HG03066 (cell line): ENCODE data around the gene FGFR2.

Experiments used
- ATAC-seq: cut with Tn5 transposase; IDR thresholded peaks from one replicate; pipeline ENCODE4 v1.9.1; 2021; ENCODE audit warnings: low read depth; ENCODE audit not compliant: unreplicated experiment

Gene FGFR2

GRCh38 chr10:121501796-121502195 lies 96.4 kb downstream of the FGFR2 start:
- no peak for ATAC-seq

DNA sequence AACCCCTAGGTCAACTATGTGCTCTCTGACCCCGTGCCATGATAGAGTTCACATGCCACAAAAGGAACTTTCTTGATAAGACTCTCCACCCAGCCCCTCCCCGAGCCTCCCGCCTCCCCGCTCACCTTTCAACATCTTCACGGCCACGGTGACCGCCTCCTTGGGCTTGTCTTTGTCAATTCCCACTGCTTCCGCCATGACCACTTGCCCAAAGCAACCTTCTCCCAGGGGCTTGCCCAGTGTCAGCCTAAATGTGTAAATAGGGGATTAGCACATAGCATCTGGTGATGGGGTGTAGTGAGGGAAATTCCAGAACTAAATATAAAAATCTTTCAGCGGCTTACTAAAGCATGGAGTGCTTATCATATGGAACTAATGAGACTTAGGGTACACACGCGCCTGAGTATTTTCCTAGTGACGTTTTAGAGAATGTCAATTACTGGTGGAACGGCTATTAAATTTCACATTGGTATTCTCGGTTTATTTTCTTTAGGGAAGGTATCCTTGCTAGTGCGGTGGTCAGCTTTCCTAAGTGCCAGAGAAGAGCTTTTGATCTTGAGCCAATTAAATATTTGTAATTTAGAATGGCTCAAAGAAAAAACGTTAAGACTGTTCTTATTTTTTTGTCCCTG lies 97.4 kb downstream of the FGFR2 start:
- no peak for ATAC-seq

- ATAC-seq: no peak
Measured at GRCh38 chr10:121497513-121498470, 100.5 kb downstream of the FGFR2 start.

- no peak for ATAC-seq
Measured at GRCh38 chr10:121495719-121496118, 102.5 kb downstream of the FGFR2 start.

DNA sequence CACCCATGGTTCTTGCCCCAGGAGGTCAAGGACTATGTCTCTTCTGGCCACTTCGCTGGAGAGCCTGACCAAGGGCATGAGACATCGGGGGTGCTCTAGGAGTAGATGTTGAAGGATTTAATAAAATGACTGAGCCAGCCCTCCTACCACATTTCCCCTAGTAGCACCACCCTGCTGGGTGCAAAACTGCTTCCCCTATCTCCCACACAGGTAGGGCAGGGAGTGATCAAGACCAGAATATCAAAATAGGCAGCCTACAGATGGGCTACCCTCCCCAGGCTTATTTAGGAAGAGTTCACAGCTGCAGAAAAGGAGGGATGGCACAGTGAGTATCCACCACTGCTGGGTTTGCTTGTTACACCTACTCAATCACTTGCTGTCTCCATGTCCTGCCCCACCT lies 103.9 kb downstream of the FGFR2 start:
- ATAC-seq: no peak

- ATAC-seq: no peak
Measured at GRCh38 chr10:121493521-121493920, 104.7 kb downstream of the FGFR2 start.

DNA sequence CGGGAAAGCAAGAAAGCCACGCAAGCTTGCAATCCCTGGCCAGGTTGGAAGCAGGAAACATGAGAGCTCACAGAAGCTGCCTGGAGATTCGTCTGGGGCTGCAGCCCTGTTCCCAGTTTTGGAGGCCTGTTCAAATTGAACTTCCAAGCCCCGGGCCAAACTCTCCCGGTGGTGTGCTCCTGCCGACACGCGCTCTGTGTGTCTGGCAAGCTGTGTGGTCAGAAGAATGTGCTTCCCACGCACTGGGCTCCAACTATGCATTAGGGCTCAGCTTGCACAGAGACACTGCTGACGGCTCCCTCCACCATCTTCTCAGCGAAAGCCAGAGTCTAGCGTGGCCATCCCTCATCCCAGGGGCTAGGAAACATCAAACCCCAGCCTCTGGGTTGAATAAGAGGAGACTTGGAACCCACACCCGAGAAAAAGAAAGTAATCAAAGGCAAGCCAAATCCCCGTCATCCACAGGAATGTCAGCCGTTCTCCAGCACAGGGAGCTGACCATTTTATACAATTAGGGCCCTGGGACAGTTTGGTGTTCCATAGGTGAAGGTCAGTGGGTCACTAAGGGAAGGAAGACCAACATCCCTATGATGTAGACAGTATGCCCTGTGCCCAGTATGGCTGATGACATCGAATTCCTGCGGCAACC lies 107.2 kb downstream of the FGFR2 start:
- ATAC-seq: no peak

- no peak for ATAC-seq
Measured at GRCh38 chr10:121485436-121486139, 112.7 kb downstream of the FGFR2 start.

DNA sequence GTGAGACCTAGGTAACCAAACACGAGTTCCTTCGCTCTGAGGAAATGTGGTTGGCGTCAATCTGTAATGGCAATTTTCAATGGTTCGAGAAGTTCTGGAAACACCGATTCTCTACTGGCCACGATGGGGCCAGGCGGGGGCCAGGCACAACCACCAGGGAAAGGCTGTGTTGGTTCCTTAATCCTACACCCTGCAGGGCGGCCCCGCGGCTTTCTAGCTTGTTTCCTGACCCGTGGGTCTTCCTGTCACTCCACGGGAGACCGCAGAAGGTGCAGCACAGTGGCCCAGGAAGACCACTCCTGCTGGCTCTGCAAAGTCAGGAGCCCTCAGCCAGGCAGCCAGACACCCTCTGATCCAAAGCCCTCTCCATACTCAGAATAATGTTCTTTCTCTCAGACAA lies 113.4 kb downstream of the FGFR2 start:
- ATAC-seq: no peak

GRCh38 chr10:121484401-121484800 lies 113.8 kb downstream of the FGFR2 start:
- no peak for ATAC-seq

DNA sequence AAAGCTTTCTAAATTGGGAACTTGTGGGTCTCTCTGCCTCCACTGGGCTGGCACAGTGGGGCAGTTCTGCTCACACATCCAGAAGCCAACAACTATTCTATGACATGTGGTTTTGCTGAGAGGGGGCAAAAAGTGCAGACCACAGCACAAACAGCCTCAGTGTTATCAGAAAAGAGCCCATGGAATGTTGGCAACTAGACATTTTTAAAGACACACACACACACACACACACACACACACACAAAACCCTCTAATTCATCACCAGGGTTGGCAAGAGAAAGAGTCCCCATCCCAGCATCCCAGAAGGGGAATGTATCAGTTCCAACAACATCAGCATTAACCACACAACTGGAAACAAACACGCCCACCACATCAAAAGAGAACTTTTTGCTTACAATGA lies 117.1 kb downstream of the FGFR2 start:
- no peak for ATAC-seq

- ATAC-seq: no peak
Measured at GRCh38 chr10:121478556-121478955, 119.7 kb downstream of the FGFR2 start.

- no peak for ATAC-seq
Measured at GRCh38 chr10:121469797-121470606, 128.2 kb downstream of the FGFR2 start.

DNA sequence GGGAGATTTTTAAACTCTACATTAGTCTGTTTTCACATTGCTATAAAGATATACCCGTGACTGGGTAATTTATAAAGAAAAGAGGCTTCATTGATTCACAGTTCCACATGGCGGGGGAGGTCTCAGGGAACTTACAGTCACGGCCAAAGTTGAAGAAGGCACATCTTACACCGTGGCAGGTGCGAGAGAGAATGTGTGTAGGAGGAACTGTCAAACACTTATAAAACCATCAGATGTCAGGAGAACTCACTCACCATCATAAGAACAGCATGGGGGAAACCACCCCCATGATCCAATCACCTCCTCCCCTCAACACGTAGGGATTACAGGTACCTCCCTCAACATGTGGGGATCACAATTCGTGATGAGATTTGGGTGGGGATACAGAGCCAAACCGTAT lies 129.5 kb downstream of the FGFR2 start:
- ATAC-seq: no peak

- ATAC-seq: no peak
Measured at GRCh38 chr10:121466424-121466823, 131.8 kb downstream of the FGFR2 start.

DNA sequence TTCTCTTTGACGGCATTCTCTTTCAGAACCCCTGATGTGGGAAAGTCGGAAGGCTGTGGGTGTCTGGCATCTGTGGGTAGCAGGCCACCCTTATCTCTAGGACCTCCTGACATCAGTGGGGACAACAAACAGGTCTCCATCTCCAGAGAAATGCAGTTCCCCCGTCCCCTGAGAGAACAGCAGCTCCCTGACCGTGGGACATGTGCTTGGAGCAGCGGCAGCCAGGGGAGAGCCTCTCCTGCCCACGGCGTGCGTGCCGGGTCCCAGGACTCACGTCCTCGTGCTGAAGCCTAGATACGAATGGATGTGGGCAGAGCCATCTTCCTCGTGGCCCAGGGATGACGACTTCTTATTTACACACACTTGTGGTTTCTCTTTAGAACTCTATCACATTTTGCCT lies 133.0 kb downstream of the FGFR2 start:
- ATAC-seq: no peak

GRCh38 chr10:121464517-121464916 lies 133.7 kb downstream of the FGFR2 start:
- ATAC-seq: no peak

- ATAC-seq: no peak
Measured at GRCh38 chr10:121462955-121463354, 135.3 kb downstream of the FGFR2 start.

DNA sequence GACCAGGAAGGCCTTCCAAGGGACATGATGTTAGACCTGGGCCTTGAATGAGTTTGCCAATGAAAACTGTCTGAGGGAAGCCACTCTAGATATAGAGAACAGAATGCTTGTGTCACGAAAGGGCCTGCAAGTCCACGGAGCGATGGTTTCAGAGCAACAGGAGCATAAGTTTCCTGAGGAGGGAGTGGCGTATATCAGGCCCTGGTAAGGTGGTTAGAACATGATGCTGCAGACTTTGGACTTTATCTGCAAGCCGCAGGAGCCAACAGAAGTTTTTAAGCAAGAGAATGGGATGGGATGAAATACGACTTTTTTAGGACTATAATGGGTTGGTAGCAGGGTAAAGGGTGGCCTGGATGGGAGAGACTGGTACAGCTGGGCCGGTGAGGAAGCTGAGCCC lies 136.0 kb downstream of the FGFR2 start:
- no peak for ATAC-seq

DNA sequence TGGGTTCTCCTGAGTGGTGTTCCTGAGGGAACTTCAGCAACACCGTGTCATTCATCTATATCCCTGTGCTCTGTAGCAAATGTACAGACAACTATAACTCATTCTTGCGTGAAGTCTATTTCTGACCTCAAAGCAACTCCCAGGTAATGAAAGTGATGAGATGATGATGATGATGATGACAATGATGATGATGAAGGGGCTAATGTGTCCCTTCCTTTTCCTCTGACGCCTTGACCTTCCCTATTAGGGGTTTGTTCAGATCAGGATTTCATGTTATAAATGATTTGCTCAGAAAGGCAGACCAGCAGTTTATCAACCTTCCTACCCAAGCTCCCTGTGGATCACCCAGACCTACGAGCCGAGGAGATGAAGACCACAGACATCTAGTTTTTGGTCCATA lies 136.9 kb downstream of the FGFR2 start:
- ATAC-seq: no peak
